SIG-M5 (cell line): ENCODE results near the gene LAMA3.

Experiments used
- DNase-seq: peaks from one replicate; lab custom pipeline; 2025; lab: John Stamatoyannopoulos, UW

LAMA3 gene

DNA sequence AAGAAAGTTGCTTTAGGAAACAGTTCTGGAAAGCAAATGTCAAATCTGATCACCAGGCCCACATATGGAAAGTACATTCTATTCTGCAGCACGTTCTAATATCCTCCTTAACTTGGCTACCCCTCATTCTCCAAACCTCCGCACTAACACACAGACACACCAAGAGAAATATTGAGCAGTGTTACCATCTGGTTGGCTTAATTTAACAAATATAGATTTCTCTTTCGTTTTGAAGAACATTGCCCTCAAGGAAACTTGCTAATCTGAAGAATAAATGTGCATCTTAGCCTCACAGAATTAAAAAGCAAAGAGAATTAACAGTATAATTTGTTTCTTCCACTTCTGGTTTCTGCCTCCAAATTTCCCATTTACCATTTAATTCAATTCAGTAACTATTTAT lies 252.5 kb downstream of the LAMA3 start:
- DNase-seq, result no peak

DNA sequence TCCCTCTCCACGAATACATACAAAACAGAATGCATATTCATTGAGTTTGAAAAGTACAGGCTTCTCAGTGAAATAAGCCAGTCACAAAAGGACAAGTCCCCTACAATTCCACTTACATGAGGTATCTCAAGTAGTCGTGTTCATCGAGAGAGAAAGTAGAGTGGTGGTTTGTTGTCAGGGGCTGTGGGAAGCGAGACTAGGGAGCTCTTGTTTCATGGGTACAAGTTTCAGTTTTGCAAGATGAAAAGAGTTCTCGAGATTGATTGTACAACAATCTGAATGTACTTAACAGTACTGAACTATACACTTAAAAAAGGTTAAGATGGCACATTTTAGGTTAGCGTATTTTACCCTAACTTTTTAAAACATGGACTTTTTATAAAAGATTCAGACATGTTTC lies 253.9 kb downstream of the LAMA3 start:
- DNase-seq, result no peak

DNA sequence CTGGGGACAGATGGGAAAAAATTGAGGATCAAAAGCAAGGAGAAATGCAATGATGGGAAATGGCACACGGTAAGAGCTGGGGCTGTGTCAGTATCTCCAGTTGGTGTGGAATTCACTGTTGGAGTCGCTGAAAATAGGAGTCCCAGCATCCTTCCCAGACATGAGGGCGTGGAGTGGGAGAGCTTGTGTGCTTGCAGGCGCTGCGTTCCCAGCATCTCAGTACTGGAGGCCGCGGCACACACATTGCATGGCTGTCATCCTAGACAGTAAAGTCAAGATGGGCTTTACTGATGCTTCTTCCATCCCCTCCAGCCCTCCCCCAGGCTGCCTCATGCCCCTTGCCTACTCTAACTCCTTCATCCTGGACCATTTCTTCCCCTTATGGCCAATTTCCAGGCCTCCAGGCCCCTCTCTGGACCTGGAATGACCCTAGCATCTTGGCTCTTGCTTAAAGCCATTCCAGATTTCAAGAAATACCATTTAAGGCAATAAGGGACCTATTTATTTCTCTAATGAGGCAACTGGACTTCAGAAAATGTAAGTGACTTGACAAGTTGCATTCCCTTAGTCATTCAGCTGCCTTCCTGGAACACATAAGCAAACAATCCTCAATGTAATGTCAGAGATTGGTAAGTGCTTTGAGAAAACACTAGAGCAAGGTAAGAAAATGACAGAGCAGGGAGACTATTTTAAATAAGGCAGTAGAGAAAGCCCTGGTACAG lies 254.8 kb downstream of the LAMA3 start:
- no peak for DNase-seq

DNA sequence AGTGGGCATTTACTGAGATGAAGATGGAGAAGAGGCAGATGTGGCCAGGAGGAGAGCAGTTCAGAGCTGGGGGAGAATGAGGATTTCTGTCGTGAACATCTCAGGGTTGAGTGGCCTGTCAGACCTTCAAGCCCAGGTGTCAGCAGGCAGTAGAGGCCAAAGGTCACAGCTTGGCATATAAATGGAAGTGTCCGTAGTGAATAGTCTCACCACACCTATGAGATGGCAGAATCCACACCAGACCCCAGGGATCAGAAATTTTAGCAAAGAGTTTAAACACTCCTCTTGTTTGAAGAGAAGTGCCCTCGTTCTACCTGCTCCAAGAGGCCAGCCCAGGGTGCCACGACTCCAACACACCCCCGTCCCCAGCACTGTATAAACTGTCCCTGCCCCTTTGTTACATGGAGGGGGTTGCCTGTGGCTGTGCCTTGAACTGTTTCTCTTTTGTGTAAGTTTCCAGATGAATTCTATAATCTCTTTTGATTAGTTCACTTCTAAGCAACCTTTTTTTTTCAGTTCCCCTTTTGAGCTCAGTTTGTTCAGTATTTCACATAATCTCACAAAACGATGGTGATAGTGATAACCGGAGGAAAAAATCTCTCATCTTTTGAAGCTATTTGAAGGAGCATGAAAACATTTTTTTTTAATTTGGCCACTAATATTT lies 256.3 kb downstream of the LAMA3 start:
- no peak for DNase-seq

DNA sequence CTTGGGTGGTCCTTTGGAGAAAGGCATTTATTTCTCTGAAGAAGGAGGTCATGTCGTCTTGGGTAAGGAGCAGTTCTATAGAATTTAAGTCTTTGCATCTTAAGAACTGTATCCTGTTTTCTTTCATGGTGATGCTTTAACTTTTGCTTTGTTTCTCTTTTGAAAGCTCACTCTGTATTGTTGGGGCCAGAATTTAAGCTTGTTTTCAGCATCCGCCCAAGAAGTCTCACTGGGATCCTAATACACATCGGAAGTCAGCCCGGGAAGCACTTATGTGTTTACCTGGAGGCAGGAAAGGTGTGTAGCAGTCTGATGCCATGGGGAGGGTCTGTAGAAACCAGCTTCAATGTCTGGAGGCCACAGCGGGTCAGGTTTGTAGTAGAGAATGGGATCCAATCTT lies 260.6 kb downstream of the LAMA3 start:
- no peak for DNase-seq

DNA sequence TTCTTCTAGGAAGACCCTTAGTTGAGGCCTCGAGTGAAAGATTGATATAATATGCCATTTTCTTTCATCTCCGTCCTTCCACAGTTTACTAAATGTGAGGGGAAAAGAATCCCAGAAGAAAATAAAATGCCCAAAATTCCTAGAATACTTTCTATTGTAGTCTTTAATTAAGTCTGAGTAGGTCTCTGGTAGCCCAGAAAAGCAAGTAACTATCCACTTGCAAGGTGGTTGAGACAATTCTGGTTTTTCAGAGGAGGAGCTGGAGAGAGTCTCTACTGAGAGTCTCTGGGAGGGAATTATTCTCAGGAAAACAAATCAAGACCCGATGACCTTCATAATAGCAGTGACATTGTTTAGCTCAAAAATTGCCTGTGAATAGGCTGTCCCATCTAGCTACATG lies 261.4 kb downstream of the LAMA3 start:
- DNase-seq, result no peak

DNA sequence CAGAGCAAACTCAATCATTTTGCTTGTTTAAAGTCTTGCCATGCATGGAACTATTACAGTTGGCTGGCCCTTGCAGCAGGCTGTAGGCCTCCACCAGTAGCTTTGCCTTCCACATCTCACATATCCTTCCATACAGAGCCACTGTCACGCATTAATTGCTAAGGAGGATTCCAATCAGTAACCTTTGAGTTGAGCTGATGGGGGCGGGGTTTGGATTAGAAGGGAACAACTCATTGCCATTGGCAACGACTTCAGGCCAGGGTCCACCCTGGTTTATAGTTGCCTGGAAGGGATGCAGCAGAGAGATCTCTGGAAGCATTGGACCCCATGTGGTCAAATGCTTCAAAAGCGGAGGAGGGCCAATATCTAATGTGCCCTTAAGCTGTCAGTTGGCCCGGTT lies 262.0 kb downstream of the LAMA3 start:
- DNase-seq, result no peak

DNA sequence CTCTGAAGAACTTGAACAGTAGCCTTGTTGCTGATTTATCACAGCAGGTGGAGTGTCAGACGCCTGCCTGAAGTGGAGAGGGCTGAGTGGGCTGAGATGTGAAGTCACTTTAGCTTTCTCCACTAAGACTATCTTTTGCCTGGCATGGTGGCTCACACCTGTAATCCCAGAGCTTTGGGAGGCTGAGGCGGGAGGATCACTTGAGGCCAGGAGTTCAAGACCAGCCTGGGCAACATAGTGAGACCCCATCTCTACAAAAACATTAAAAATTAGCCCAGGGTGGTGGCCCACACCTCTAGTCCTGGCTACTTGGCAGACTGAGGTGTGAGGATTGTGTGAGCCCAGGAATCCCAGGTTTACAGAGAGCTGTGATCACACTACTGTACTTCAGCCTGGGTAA lies 264.7 kb downstream of the LAMA3 start:
- no peak for DNase-seq

DNA sequence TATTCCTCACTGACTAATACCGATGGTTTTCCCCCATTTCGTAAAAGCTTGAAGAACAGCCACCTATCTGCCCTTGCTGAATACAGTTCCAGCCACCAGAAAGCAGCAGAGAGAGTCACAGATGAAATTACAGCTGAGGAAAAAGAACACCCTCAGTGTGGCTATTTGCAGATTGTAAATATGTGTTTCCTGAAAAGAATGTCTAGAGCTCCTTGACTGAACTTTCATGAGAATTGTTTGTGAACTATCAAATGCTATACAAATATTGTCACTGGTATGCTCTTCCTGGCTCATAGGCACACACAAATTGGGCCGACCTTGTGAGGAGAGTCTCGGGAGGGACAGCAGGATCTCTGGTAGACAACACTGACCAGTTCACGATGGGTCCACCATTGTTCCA lies 267.2 kb downstream of the LAMA3 start:
- DNase-seq, result no peak

DNA sequence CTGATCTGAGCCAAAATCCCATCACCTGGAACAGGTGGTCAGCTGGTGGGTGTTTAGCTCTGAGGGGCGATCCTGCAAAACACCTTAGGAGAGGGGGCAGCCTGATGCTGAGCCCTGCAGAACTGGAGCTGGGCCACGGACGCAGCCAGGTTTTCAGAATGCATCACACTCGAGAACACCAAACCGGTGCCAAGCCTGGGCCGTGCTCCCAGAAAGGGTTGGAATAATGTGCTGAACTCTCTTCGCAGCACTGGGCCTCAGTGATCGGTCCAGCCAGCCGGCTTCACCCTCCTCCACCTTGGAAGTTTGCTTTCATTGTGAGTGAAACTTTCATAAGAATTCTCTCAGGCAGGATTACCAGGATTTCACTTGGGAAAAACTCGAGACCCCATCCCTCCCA lies 268.8 kb downstream of the LAMA3 start:
- DNase-seq, result no peak

DNA sequence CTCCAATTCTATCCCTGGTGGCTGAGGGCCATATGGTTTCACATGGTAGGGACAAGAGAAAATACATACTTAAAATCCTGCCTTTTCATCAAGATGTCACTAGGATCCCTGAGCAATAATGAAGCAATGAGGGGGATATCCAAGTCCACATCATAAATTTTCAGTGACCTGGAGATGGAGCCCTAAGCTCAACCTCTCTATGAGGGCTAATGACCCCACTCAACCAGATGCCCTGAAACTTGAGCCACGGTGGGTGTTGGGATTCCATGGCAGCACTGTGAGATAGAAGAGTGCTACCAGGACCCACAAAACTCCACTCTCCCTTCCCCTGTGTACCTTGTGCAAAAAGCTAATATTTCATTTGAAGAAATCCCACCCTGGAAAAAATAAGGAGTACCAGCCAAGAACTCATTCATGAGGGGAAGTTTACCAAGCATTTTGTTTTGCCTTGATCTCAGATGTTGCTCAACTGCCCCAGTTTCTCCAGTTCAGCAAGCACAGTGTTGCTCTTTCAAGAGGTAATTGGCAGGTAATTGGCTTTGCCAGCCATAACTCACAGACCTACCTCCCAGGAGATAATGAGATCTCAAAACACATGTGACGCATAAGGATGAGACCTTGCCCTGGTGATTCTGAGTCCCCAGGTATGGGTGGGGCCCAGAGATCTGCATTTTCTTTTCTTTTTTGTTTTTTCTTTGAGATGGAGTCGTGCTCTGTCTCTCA lies 274.4 kb downstream of the LAMA3 start:
- no peak for DNase-seq

DNA sequence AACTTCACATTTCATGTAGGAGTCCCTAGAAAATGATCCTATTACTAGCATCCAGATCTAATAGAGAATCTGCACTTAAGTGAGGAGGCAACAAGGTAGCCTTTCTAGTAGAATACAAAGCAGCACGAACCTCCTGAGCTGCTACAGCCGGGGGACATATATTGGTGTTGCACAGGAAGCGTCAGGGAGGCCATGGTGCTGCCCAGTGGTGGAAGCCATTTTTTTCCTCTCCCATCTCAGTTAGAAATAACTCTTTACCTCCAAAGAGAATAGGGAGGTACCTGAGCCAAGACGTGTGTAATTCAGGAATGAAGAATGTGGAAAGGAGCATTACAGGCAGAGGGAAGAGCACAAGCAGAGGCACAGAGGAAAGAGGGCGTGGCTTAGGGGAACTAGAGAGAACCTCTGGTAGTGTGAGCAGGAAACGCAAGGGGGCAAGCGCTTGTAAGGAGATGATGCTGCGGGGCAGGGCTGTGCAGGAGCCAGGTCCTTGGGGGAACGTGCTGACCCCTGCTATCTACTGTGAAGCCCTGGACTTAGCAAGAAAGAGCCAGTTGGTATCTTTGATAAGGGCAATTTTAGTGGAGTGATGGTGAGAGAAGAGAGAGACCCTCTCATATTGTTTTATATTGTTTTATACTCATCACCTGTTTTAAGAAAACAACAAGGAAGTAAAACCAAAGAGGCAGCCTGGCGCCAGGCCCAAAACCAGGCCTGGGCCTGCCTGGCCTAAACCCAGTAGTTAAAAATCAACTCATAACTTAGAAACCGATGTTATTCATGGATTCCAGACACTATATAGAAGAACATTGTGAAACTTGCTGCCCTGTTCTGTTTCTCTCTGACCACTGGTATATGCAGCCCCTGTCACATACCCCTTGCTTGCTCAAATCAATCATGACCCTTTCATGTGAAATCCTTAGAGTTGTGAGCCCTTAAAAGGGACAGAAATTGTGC lies 275.3 kb downstream of the LAMA3 start:
- DNase-seq, result no peak

DNA sequence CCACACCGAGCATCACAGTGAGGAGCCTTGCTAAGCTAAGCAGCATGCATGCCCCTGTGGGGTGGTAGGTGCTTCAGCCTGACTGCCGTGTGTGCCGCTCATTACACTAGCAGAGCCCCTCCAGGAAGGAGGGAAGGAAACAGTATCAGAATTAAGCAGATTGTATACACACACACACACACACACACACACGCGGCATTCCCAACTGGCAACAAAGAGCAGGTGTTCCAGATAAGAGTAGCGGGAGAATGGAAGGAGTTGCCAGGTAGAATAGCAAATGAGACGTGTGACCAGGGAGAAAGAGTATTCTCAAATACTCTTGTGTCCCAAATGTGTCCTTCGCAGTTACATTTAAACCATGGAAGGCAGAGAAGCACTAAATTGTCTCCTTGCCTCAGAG lies 277.7 kb downstream of the LAMA3 start:
- no peak for DNase-seq

DNA sequence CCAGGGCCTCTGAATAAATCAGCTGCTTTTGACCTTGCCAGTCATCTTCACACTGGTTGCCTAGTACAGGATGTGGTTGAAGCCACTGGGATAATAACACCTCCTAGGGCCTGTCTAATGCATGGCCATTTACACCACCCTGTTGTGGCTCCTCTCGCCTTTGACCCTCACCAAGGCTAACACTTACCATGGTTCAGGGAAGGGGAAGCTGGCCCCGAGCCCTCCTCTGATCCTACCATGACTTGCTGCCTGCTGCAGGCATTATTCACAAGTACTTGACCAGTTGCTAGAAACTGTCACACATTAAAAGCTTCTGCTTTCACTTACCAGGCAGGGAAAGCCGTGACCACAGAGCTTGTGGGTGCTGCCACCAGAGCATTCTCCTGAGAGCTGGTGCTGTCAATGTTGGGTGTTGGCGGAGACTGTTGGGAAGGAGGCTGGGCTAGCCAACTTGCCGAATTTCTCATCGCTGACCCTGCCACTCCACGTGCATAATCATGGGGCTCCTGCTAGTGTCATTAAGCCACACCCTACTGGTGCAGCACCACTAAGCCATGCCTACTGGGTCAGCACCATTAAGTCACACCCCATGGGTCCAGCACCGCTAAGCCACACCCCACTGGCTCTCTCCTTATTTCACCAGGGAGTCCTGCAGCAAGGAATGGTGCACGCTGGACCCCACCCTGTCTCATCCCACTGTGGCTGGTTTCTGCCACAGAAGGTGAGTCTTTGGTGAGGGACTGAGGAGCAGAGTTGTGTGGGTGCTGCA lies 278.3 kb downstream of the LAMA3 start:
- no peak for DNase-seq

DNA sequence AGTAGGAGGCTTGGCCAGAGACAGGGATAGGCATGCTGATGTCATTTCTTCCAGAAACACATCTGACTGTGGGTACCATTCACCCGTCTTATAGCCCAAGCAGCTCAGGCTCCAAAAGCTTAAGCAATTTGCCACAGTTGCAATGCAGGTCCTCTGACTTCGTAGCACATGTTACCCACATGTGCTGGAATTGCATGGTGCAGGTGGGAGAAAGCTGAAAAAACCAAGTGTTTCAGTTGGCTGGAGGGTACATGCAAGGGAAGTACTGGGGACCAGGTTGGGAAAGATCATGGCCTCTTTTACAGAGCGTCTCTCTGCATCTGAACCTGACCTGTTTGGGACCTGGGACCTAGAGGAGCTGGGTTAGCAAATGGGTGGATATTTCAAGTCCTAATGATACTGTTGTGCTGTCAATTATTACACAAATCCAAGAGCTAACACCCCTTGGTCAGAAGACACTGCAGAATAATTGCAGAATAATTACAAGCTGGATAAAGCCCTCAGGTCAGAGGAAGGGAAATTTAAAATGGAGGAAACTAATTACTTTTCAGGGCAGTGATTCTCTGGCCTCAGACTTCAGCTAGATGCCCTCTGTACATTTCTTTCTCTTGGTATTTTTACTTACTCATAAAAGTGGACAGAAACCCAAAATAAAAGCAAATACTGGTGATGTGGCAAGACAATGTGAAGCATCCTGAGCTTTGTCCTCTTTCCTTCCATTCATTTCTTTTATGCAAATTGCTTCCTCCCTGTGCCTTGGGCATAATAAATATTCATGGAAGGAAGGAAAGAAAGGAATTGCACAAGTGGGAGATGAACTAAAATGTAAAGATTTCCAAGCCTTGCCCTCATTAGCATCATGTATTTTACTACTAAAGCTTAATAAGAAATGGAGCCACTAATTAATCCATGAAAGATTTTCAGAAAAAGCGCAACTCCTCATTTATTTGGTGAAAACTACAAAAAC lies 279.7 kb downstream of the LAMA3 start:
- no peak for DNase-seq

DNA sequence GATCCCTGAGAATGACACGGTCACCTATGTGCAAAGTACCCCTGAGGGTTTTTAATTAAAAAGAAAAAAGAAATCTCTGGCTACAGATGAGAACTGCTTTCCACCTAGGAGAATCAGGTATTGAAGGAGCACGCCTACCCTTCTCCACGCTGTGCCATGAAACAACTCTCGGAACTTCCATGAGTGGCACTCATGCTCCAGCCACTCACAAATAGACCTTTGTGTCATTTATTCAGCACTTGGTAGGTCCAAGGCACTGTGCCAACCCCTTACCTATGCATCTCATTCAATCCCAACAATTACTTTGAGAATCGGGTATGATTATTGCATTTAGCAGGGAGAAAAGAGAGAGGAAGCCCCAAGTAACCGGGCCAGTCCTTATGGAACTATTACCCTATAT lies 280.4 kb downstream of the LAMA3 start:
- DNase-seq, result no peak

DNA sequence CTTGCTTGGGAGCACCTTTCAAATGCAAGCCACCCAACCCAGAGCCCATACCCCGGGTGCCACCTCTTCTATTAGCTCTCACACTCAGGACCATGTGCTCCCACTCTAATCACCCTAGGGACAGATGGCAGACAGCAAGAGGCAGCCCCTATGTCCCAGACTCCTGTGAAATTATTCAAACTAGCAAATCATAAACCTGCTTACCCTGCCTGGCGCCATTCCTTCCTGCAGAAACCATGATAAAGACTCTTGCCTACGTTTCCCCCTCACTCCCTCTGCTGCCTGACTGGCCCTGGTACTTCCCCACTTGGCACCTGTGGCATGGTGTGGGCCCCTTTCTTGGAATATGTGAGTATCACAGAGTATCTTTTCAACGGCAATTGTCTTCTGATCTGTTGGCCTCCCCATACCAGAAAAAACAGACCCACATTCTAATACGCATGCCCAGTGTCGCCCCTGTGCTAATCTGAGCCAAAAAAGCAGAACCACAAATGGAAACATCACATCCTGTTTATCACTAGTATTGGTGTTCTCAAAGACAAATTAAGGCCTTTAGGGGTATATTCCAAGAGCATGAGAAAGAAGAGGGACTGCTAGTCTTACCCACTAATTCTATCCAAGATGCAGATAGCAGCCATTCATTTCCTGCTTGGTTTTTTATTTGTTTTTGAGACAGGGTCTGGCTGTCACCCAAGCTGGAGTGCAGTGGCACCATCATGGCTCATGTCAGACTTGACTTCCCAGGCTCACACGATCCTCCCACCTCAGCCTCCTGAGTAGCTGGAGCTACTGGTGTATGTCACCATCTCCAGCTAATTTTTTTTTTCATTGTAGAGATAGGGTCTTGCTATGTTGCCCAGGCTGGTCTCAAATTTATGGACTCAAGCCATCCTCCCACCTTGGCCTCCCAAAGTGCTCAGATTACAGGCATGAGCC lies 281.2 kb downstream of the LAMA3 start:
- no peak for DNase-seq

DNA sequence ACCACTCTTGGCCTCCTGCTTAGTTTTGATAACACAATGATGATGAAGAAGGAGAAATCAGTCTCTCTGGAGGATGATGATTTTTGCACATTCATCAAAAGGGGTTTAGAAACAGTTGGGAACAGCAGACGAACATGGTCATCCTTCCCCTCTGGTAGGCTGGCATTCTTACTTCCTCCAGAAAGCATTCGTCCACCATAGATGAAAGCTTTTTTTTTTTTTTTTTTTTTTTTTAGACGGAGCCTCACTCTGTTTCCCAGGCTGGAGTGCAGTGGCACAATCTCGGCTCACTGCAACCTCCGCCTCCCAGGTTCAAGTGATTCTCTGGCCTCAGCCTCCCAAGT lies 281.8 kb downstream of the LAMA3 start:
- DNase-seq, result no peak

DNA sequence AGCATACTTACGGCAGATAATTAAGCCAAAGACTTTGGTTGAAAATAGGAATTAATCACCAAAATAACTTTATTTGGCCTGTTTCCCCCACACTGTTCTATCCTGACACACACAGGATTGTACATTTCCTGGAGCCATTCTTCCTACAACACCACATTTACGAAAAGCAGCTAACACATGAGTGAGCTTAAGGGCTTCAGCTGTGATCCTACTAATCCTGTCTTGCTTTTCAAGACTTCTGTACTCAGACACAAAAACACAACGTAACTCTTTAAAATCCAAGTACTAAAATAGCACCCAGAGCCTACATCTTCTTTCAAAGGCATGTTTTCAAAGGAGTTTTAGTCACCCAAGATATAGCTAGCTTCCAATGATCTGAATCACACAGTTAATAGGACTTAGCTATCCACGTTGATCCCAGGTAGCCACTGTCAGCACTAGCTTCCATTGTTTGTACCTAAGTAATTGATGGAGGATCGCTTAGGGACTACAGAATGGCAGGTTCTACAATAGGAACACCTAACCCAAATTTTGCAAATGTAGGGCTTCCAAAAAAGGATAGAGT lies 282.5 kb downstream of the LAMA3 start:
- DNase-seq, result no peak
